ENCODE data around the gene DKC1. TPM values are rescaled to one million over a fixed set of nuclear protein-coding genes. Genes with fewer than 3 reads are reported as not detected.

The DKC1 gene
- total RNA-seq (2022; extraction: Qiagen RNA extraction), result 148 to 191 TPM (median 154 TPM) in 5 replicates

GRCh38 chrX:154762537-154763296, at the start of gene DKC1:
TSS of gene DKC1 (plus strand) at chrX:154762864. CDS start at chrX:154762966, 102 bp downstream.

GRCh38 chrX:154750301-154751202, 12.1 kb upstream of the DKC1 start, which contains the start of gene GAB3:
TSS of gene GAB3 (minus strand) at chrX:154751077. CDS start at chrX:154751025, 52 bp downstream.

GRCh38 chrX:154804957-154805695, 42.5 kb downstream of the DKC1 start, which contains the start of gene MPP1:
TSS of gene MPP1 (minus strand) at chrX:154805485. CDS start at chrX:154805373, 112 bp downstream.

Other genes starting within 250 kb of the DKC1 start
- gene FAM3A, start 246.6 kb upstream of the DKC1 start, total RNA-seq (2022; extraction: Qiagen RNA extraction), result 30.7 to 48.5 TPM (median 45.5 TPM) in 5 replicates
- 1,294 to 1,535 TPM (median 1,398 TPM) in 5 replicates for gene G6PD, start 216.0 kb upstream of the DKC1 start, total RNA-seq (2022; extraction: Qiagen RNA extraction)
- 34.5 to 47.0 TPM (median 43.8 TPM) in 5 replicates for gene IKBKG, start 215.2 kb upstream of the DKC1 start, total RNA-seq (2022; extraction: Qiagen RNA extraction)
- gene CTAG1A, start 177.7 kb upstream of the DKC1 start, total RNA-seq (2022; extraction: Qiagen RNA extraction), result not detected in 5 replicates
- not detected in 5 replicates for gene CTAG1B, start 143.6 kb upstream of the DKC1 start, total RNA-seq (2022; extraction: Qiagen RNA extraction)
- gene CTAG2, start 109.3 kb upstream of the DKC1 start, total RNA-seq (2022; extraction: Qiagen RNA extraction), result not detected in 5 replicates
- gene GAB3, start 11.8 kb upstream of the DKC1 start, total RNA-seq (2022; extraction: Qiagen RNA extraction), result 0.37 to 1.3 TPM (median 0.67 TPM) in 5 replicates
- 16.0 to 17.7 TPM (median 16.4 TPM) in 5 replicates for gene MPP1, start 42.6 kb downstream of the DKC1 start, total RNA-seq (2022; extraction: Qiagen RNA extraction)
- not detected in 5 replicates for gene SMIM9, start 71.8 kb downstream of the DKC1 start, total RNA-seq (2022; extraction: Qiagen RNA extraction)
- gene F8A1, start 123.5 kb downstream of the DKC1 start, total RNA-seq (2022; extraction: Qiagen RNA extraction), result 60.9 to 97.0 TPM (median 93.1 TPM) in 5 replicates